Effector CD8-positive, alpha-beta T cell (primary cell): ENCODE data around the gene PAM.

ENCODE experiments used
- DNase-seq: peaks from one replicate; lab custom pipeline; 2025; lab: John Stamatoyannopoulos, UW

PAM gene

DNA sequence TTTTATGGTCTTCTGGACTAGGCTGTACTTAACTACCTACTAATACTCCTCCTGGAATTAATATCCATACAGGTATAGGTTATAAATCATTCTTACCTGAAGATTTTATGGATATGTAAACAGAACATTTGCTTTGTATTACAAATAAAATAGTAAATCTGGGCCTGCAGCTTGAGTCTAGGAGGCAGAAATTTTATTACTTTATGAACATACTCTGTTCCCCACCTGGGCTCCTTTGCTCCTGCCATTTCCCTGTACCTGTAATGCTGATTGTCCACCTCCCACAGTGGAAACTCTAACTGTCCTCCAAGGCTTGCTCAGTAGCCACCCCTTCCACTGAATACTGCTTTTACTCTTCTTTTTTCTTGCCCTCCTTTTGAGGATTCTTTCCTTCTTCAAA lies 108.0 kb downstream of the PAM start:
- DNase-seq: no peak

DNA sequence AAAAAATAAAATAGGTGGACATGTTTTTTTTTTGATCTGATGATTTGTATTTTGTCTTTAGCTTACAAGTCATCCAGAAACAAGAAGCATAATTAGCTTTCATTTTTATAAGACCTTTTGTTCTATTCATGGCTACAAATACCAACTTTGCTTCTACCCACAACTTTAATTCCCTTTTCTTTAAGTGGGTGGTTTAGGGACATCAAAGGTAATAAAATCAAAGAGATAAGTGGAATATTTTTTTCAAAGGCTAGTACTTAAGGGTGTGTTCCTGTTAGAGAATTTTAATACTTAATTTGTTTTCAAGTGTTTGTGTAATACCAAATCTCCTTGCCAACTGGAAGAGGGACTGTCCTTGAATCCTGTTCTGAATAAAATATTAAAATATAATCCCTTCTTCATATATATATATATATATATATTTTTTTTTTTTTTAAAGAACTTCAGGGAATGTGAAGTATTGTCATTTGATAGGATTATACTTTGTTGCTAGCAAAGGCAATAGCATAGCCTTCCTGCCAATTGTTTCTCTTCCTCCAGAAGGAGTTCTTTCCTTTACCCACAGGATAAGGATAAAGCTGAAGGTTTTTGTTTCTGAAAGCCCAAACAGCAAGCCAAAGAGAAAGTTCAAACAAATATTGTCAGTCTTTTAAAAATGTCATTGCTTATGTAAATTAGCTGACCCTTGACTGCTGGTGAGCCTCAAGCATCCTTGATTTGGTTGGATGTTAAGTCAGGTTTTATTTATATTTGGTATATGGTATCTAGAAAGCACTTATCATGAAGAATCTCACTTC lies 108.9 kb downstream of the PAM start:
- DNase-seq: no peak

DNA sequence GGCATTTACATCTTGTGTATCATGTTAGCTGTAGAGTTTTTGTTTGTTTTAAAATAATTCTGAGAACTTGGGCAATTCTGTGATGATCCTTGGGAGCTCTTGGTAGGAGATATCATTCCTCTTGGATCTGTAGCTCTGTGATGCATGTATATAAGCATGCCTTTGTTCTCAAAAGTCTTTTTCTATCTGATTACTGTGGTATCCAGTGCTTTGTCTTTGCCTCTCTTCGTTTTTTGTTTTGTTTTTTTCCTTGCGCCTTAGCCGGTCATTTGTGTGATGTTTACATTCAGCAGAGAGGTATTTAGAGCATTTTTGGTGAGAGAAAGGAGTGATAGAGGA lies 110.0 kb downstream of the PAM start:
- no peak for DNase-seq

DNA sequence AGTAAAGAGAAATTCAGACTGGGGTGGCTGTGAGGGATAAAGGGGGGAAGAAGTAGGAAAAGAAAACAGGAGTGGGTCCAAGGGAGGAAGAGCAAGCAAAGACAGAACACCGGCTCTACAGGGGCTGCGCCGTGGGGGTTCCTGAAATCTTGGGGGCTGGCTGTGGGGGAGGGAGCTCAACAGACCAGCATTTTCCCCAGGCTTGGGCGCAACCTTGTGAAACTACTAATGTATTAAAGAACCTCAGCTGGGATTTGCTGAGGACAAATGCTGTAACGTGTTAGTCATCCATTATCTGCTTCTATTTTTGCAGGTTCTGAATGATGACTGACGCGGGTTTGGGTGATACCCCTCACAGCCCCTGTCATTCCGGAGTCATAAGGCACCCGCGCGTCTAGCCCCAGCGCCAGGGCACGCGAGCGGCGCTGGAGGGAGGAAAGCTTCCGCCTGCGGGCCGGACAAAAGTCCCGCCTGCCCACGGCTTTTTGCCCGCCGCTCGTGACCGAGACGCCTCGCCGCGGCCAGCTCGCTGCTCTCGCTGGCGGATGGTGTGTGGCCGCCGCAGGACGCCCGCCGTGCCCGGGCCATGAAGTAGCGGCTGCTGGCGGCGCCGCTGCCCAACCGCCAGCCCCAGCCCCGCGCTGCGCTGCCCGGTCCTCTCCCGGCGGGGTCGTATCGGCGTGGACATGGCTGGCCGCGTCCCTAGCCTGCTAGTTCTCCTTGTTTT lies 110.6 kb downstream of the PAM start:
- DNase-seq: no peak

DNA sequence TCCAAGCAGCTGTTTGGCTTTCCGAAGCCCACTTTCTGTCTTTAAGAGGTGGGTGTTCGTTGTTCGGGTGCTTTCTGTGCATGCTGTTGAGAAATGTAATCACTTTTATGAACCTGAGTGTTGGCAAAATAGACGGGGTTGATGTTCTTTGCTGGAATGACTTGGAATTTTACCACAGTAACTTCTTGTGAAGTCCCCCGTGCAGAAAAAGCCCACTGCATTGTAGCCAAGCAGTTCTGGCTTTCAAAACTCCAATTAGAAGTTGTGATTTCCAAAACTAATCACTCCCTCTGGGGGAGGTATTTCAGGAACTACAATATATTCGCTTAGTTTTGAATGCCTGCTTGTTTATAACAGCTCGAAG lies 111.1 kb downstream of the PAM start:
- no peak for DNase-seq

DNA sequence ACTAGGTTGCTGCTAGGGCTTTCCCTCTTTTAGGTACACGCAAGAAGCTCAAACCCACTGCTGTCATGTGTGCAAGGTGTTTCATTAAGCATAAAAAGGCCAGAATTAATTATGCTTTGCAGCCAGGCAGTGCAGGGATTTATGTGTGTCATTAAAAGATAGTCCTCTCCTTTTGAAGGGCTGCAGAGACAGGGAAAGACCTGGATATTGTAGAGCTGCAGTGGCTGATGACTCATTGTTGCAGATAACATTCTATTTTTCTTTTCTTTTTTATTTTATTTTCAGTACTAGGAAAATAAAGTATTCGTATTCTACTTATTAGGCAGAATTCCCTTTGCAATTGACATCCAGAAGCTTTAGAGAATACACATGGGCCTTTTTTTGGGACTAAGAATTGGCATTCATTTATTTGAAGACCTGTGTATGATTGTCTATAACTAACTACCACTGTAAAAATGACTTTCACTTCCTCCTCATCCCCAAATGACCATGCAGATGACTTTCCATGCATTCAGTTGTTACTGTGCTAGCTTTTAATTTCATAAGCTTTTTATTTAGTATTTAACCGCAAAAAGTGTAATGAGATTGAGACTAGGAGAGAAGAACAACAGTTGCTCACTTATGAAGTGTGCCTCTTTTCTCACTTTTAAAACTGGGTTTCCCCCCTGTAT lies 113.0 kb downstream of the PAM start:
- no peak for DNase-seq

DNA sequence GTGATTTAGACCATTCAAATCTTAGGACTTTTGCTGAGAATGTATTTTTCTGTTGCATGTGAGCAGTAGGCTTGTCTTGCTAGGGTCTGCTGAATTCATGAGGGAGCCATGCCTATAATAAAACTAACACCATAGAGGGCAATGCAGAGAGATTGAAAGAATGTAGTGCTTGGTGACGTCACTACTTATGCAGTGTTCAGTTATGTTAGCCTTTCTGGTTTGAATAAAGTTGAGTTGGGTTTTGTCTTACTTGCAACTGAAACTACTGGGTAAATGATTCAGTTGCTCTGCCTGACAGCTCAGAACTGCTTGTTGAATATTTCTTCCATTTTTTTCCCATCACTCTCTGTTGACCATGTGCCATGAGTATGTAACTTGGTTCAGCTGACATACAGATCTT lies 114.1 kb downstream of the PAM start:
- DNase-seq: no peak

DNA sequence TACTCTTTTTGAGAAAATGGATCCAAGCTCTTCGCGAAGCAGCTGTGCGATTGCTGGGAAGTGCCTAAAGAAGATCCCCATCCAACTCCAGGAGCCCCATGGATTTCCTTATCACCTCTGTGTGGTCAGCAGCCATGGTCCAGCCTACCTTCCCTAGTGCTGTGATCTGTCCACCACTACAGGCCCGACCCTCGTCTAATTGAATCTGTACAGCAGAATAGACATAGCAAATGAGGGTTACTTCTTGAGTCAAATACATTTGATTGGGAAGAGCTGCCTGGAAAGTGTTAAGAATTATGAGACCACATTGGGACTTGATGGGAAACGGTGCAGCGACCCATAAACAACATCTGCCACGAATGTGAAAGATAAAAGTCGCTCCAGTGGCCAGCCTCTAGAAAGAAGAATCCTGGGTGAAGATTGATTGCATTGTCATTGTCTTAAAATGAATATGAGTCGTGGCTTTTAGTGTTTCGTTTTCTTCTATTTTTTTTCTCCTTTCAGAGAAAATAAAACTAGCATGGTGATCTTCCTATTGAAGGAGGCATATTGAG lies 118.4 kb downstream of the PAM start:
- no peak for DNase-seq

DNA sequence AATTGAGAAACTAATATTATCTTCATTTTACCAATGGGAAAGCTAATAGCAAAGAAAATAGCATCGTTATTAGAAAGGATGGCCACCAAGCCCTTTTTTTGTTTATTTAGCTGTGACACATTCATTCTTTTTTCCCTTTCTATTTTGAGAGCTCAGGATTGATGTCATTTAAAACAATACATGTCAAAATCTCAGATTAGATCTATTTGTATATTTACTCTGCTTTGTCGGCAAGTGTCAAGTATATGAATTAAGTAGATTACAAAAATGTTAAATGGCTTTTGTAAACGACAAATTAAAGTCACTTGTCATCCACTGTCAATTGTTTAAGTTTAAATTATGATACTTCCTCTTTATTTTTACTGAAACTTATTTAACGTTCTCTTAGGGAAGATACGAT lies 118.9 kb downstream of the PAM start:
- no peak for DNase-seq

DNA sequence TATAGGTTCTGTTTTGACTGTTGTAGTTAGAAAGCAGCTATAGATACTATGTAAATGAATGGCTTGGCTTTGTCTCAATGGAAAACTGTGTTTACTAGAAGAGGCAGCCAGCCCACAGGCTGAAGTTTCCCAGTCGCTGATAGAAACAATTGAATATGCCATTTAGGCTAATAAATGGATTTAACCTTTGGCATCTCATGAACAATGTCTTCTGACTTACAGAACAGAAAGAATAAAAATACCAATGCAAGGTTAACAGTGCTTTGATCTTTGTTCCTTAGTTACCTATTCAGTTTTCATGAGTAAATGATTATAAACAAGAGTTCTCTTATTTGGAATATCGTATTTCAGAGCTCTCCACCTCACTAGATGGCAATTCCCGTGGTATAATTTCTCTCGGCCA lies 120.6 kb downstream of the PAM start:
- no peak for DNase-seq

DNA sequence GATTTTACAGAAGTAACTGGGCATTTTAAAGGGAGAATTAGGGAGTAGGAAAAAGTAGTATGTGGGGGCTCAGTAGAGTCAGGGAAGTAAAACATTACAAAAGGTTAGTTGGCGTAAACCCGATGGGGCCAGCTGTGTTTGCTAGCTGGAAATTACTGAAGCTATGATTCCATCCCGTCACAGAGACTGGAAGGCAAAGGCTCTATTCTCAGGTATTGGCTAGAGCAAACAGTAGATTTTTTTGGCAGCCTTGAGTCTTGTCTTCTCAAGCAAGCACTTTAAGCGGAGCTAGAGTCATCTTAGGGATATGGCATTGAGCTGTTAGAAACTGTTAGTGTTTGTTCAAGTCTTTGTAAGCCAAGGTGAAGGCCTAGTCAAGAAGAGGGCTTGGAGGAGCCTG lies 121.5 kb downstream of the PAM start:
- no peak for DNase-seq

DNA sequence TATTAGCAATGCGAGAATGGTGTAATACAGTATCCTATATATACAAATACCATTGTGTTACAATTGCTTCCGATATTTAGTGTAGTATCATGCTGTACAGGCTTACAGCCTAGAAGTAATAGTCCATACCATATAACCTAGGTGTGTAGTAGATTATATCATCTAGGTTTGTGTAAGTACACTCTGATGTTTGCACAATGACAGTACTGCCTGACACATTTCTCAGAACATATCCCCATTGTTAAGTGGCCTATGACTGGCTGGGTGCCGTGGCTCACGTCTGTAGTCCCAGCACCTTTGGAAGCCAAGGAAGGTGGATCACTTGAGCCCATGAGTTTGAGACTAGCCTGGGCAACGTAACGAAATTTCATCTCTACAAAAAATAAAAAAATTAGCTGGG lies 124.6 kb downstream of the PAM start:
- no peak for DNase-seq

DNA sequence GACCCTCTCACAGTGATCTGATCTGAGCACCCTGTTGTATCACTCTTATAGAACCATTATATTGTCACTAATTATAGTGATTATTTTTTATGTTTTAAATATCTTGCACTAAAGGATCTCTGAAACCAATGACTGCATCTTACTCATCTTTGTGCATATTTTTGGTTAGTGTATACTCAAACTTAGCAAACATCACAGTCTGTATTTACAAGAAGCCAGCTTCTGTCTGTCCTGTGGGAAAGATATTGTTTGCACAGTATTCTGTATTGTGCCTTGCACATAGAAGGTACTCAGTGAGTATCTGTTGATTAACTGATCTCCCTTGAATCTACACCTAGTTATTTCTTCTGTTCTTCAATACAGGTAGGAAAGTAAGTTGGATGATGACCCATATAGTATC lies 131.5 kb downstream of the PAM start:
- DNase-seq: no peak

DNA sequence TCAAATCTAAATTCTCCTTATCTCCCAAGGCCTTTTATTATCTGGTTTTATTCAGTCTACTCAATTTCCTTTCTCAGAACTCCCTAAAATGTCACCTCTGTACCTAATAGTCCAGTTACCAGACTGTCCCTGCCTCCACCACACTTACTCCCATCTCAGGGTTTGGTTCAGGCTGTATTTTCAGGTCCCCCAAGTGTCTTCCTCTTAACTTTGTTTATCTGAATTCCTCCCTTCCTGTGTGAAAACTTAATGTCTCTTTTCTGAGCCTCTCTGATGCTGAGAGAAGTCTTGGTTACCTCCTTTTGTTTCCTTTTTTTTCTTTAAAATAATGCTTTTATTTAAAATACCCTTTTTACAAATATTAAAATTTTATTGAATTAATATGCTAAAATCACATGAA lies 133.4 kb downstream of the PAM start:
- no peak for DNase-seq

DNA sequence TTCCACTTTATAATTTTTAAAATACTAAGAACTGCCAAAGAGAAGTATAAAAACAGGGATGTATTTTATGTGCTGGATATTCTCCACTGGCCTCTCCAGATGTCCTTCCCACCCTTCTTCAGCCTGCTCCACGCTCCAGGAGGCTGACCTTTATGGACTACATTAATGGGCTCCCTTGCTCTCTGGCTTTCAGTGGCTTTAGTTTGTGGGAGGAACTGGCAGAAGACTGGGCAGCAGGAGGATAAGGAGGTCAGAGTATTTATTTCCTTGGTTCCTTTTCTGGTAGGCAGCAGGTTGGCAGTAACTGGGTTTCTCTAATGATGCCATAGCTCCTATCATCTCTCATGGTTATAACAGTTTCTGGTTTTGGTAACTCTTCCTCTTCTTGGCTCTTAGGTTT lies 133.9 kb downstream of the PAM start:
- DNase-seq: no peak

DNA sequence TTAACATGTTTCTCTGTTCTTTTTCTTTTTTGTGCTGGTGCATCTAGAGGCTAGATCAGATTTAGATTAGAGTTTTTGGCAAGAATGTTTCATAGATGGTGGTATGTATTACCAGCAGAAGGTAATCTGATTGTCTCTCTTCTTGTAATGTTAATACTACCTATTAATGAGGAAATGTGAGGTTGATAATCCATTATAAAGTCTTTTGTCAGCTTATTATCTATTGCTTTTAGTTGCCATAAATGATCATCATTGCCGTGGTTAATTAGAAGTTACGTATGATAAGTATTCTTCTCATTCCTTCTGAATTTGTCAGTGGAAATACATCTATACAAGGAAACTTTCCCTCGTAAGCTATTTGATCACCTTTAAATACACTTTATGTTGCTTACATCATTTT lies 135.0 kb downstream of the PAM start:
- no peak for DNase-seq

DNA sequence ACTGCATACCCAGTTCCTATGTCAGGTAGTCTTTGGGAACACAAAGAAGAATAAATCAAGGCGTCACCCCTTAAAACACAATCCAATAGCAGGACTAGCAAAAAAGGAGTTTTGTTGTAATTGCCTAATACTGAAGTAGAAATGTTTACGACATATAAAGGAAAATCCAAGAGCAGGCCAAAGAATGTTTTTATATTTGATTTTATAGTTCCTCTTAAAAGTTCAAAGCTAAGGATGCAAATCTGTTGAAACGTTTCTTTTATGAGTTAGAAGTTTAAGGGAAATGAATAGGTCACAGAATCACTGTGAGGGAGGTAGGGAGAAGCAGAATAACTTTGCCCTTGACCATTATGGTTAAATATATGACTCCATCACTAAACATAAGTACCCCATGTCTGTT lies 136.1 kb downstream of the PAM start:
- no peak for DNase-seq

DNA sequence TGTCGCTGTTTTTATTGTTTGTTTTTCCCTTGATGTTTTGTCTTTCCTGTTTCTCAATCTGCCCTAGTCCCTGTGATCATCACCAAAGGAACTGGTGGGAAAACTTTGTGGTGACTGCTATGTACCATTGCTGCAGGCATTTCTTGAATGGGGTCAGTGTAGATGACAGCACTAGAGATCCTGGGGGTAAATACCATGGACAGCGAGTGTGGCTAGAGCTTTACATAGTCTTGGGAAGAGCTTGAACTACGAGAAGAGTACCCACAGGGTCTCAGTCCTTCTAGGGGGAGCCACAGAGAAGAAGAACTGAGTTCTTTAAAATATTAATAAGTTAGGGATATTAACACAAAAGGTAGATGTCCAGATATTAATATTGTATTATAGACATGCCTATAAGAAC lies 138.8 kb downstream of the PAM start:
- no peak for DNase-seq

DNA sequence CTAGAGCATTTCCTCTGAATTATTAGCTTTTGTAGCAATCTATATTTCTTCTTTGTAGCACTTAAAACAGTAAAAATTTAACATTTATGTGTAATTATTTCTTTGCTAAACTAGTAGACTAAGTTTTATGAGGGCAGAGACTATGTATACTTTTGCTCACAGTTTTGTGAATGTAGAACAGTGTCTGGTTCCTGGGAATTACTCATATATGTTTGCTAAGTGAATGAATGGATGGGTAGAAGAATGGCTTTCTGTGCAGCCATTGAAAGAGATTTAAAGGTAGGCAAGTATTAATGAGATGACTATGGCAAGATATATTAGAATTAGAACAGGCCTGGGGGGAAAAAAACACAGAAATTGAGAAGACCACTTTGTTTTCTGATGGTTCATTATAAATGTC lies 140.1 kb downstream of the PAM start:
- DNase-seq: no peak

DNA sequence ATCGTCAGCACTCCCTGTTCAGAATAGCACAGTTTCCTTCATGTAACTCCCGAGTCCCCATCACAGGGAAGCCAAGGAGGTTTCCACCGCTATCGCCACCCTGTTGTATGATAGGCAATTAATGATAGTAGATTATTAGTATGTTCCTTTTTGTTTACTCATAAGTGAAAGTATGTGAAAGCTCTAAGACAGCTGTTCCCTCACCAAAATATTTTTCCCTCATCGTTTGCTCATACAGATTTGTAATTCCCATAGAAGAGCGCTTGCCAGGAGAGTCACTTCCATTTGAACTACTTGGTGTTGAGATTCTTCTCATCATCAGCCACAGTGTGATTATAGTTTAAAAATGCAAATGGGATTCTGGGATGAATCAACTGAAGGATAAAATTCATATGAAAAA lies 140.9 kb downstream of the PAM start:
- DNase-seq: no peak

DNA sequence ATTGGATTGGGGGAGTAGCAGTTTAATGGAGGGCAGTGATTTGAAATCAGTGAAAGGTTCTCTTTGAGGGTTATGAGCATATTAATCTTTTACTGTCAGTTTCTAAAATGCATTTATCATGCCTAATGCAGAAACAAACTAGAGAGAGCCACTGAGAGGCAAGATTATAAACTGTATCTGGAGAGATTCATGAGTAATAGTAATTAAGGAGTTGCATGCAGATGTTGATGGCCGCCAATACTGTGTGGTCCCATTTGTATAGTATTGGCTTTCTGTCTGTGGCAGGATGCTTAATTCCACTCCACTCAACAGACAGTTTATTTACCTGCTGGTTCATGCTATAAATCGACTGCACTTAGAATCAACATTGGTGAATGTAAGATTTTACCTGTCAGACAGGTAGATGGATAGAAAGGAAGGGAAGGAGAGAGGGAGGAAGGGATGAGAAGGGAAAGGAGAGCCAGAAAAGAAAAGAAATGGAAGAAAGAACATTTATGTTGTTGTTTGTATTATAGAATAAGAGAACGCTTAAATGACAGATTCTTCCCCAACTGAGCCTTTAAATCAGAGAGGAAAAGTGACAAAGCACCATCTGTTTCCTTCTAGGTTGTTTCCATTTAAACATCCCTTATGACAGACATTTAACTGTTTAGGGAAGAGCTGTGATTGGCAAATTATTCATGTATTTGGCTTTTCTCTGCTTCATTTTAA lies 146.5 kb downstream of the PAM start:
- DNase-seq: no peak

DNA sequence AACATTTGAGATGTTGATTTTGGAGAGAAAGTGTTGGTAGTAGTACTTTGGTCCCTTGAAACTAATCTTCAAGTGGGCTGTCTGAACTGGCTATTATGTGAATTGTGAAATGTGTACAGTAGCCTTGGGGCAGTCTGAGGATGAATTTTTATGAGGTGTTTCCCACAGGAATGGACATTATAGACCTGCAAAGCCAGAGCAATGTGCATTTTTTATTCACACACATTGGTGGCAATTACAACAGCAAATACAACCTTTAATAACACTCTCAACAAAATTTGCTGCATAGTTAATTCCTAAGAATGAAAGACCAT lies 147.0 kb downstream of the PAM start:
- no peak for DNase-seq

DNA sequence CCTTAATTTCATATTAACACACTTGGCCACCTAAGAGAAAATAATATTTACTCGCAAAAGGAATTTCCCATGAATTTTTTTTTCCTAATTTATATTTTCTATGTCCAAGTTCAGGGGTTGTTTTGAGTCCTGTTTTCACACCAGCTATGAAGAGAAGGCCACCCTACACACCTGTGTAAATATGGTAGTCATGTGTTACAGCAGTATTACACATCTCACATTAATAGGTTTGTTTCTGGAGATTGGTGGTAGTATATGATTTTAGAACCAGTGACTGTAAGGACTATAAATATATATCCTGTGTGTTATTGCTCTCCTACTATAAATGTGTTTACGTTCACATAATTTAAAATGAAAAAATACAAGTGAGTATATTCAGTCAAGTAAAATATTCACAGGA lies 147.5 kb downstream of the PAM start:
- DNase-seq: no peak
